Activated CD4-positive, alpha-beta T cell treated with anti-CD3 and anti-CD28 coated beads for 4 hours (primary cell): ENCODE measurements around the gene RNF44.

Source experiments
- DNase-seq, 2 donors: peaks; one replicate each; pipeline ENCODE4 v3.0.0-alpha.2; 2020

The RNF44 gene

DNA sequence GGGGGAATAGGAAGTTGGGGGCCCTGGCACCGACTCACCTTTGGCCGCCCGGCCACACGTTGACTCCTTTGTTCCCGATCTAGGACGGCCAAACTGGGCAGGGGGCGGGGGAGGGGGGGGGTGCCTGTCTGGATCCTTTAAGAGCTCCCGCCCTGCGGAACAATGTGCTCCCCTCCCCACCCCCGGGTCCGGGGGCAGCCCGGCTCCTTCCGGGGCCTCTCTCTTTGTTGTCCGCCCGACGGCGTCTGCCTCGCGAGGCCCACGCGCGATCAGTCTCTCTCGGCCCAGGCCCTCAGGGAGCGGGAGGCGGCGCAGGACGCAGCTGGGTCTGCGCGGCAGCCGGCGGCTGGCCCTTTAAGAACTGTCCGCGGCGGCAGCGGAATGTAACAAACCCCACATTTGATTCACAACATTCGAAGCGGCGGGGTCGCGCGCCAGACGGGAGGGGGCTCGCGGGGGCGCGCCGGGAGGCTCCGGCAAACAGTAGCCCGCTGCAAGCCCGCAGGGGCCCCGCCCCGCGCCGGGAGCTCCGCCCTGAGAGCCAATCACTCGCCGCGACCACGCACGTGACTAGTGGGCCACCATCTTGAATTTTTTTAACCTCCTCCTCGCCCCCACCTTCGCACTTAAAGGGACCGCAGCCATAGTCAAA is at the start of gene RNF44:
TSS of gene RNF44 (minus strand) at position 501 of the 652 bp plus-strand sequence. CDS start 4,930 bp downstream, outside the sequence.
- DNase-seq: peak; percentile 97 to 98

GRCh38 chr5:176583076-176583475 is 45.9 kb upstream of the RNF44 start:
- DNase-seq: no peak

DNA sequence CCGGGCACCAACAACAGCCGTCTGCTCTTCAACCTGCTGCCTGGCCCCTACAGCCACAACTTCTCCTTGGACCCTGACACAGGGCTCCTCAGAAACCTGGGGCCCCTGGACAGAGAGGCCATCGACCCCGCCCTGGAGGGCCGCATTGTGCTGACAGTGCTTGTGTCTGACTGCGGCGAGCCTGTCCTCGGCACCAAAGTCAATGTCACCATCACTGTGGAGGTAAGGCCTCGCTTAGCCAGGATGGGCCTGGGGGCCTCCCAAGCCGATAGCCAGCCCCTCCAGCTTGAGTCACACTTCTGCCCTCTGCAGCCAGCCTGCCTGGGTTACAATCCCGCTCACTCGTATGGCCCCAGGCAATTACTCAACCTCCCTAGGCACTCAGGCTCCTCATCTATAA is 44.2 kb upstream of the RNF44 start:
- DNase-seq: no peak

DNA sequence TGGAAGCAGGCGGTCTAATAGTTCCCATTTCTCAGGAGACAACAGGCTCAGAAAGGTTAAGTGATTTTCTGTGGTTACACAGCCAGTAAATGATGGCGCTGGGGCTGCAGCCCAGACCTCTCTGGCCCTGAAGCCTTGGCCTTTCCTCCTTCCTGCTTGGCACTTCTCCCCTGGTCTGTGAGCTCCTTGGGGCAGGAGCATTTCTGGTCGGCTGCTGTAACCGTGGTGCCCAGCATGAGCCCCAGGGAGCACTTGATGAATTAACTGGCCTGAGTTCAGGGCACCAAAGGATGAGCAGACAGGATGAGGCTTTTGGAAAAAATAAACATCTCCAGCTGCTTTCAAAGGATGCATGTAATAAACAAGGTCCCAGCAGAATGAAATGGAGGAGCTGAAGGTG is 42.1 kb upstream of the RNF44 start:
- no peak for DNase-seq

DNA sequence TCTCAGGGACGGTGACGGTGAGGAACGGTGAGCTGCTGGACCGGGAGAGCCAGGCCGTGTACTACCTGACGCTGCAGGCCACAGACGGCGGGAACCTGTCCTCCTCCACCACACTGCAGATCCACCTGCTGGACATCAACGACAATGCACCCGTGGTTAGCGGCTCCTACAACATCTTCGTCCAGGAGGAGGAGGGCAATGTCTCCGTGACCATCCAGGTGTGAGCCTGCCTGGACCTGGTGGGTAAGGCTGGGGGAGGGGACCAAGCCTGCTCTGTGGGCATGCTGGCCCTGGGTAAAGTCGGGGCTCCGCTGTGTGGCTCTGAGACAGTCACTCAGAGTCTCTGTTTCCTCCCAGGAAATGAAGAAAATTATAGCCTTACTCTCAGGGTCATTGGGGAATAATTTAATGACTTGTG is 41.2 kb upstream of the RNF44 start:
- peak; percentile 23 to 33 for DNase-seq

DNA sequence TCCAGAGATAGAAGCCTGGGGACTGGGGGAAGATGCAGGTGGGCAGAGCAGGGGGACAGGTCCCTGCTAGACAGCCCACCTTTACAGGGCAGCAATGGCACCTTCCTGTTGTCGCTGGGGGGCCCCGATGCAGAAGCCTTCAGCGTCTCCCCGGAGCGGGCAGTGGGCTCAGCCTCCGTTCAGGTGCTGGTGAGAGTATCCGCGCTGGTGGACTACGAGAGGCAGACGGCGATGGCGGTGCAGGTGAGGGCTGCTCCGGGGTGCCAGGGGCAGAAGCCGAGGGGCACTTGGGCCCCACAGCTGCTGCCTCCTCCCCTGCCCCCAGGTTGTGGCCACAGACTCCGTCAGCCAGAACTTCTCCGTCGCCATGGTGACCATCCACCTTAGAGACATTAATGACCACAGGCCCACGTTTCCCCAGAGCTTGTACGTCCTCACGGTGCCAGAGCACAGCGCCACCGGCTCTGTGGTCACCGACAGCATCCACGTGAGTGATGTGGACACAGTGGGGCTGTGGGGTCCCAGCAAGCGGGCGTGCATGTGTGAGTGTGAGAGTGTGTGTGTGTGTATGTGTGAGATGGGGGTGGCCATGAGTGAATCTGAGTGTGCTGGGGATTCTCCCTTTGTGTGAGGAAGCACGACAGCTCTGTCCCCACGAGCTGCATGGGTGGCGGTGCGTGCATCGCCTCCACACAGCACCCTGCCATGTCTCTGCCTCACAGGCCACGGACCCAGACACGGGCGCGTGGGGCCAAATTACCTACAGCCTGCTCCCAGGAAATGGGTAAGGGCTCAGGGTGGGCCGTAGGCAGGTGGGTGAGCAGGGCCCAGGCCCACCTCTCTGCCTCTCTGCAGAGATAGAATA is 40.3 kb upstream of the RNF44 start:
- DNase-seq: no peak

DNA sequence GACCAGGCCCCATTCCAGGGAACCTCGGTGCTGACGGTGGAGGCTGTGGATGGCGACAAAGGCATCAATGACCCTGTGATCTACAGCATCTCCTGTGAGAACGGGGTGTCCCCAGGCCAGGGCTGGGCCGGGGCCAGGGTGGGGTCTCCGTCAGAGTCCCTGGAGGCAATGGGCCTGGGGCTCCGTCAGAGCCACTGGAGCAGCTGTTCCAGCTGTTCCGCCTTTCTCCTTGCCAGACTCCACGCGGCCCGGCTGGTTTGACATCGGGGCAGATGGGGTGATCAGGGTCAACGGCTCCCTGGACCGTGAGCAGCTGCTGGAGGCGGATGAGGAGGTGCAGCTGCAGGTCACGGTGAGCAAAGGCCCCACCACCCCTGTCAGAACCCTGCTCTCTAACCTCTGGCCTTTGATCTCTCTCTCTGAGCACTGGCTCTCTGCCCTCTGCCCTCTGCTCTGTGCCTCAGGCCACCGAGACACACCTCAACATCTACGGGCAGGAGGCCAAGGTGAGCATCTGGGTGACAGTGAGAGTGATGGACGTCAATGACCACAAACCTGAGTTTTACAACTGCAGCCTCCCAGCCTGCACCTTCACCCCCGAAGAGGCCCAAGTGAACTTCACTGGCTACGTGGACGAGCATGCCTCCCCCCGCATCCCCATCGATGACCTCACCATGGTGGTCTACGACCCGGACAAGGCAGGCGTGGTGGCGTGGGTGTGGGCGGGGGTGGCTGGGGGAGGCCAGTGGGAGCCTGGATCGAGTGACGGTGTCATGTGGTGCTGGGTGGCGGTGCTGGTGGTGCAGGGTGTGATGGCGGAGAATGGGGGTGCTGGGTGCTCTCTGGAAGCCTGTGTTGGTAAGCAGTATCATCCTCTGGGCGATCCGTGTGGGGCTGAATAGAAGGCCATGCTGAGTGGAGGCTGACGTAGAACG is 38.6 kb upstream of the RNF44 start:
- DNase-seq: no peak

GRCh38 chr5:176575066-176575465 is 37.9 kb upstream of the RNF44 start:
- DNase-seq: no peak

- no peak for DNase-seq
Measured at GRCh38 chr5:176574297-176574591, 37.0 kb upstream of the RNF44 start.

GRCh38 chr5:176573564-176574296 is 36.5 kb upstream of the RNF44 start:
- peak; percentile 73 to 81 for DNase-seq

DNA sequence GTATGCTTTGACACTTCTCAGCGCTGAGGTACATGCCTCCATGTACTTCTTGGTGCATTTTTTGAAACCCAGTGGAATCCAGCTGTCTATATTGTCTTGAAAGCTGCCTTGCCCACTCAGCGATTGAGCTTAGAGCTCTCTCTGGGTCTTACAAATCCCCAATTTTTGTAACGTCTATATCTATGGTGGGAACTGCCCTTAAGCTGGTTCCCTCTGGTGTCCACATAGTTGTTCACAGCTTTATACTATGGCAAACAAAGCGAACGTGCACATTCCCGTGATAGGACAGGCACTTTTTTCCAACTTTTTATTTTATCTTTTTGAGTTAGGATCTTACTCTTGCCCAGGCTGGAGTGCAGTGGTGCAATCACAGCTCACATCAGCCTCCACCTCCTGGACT is 32.8 kb upstream of the RNF44 start:
- DNase-seq: no peak

GRCh38 chr5:176568657-176569056 is 31.5 kb upstream of the RNF44 start:
- no peak for DNase-seq

DNA sequence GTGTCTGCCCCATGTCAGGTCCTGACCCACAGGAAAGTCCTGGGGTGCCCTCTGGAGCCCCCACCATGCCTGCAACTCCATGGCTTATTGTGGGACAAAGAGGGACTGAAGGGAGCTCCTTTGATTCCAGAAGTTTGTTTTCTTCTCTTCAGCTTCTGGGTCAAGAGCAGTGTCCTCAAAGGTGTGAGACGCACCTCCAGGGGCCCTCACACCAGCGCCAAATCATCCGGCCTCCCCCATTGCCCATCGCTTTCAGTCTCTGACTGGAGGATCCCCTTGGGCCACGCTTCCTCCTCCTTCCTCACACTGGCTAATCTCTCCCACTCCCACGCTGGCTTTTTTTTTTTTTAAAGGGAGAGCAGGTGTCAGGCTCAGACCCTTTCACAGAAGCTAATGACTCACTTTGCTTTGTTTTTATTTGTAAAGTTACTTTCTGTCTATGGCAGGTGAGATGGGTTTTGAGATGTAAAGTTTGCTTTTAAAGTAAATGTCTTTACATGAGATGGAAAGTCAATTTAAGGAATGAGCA is 28.6 kb upstream of the RNF44 start:
- DNase-seq: no peak

- no peak for DNase-seq
Measured at GRCh38 chr5:176564002-176564401, 26.8 kb upstream of the RNF44 start.

DNA sequence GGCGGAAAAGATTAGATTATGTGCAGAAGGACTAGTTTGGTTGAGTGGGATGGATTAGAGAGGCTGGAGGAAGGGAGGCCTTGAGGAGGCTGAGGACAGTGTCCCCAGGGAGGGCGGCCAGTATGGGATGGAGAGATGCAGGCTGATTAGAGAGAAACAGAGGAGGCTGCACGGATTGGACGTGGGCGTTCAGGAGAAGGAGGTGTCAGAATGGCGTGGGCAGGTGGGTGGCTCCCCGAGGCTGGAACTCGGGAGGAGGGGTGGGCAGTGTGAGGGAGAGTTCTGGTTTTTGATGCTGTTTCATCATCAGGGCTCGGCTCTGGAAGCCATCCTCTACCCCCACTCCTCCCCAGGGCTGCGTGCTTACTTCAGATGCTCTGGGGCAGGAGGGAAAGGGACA is 25.0 kb upstream of the RNF44 start:
- peak in 1 of 2 donors; percentile 55 for DNase-seq

DNA sequence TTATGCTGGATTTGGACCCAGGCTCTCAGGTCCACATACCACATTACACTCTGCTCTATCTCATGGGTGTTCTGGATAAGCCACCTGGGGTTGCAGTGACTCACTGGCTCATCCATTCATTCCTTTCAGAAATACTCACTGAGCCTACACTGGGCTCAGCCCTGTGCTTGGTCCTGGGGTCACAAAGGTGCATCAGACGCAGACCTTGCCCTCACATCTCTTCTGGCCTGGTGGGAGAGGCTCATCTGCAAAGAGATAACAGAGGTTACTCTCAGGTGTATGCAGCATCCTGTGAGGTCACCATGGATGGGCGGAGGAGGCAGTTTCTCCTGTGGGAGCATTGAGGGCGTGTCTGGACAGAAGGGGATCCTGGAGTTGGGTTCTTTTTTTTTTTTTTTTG is 24.1 kb upstream of the RNF44 start:
- no peak for DNase-seq

- DNase-seq: peak in 1 of 2 donors; percentile 20
Measured at GRCh38 chr5:176560364-176560763, 23.2 kb upstream of the RNF44 start.

DNA sequence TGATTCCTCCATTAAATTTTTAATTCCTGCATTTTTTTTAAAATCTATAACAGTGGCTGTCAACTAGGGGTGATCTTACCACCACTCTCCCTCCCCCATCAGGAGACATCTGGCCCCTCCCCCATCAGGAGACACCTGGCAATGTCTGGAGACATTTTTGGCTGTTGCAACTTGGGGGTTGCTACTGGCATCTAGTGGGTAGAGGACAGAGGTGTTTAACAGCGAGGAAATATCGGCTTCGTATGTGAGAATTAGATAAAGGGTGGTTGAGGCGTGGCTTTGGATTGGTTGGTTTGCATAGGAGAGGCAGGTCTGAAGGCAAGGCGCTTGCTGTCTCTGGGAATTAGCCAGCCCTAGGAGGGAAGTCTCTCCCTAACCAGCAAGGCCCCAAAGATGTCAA is 22.5 kb upstream of the RNF44 start:
- DNase-seq: no peak

DNA sequence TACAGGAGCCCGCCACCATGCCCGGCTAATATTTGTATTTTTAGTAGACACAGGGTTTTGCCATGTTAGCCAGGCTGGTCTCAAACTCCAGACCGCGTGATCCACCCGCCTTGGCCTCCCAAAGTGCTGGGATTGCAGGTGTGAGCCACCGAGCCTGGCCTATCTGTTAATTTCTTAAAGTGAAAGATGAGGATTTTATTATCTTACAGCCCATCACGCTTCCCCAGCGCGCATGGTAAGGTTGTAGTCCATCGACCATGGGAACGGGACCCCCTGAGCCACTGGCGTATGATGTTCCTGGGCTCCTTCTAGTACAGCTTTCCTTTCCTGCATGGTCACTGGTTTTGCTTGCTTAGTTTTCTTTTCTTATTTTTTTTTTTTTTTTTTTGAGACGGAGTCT is 20.6 kb upstream of the RNF44 start:
- no peak for DNase-seq

DNA sequence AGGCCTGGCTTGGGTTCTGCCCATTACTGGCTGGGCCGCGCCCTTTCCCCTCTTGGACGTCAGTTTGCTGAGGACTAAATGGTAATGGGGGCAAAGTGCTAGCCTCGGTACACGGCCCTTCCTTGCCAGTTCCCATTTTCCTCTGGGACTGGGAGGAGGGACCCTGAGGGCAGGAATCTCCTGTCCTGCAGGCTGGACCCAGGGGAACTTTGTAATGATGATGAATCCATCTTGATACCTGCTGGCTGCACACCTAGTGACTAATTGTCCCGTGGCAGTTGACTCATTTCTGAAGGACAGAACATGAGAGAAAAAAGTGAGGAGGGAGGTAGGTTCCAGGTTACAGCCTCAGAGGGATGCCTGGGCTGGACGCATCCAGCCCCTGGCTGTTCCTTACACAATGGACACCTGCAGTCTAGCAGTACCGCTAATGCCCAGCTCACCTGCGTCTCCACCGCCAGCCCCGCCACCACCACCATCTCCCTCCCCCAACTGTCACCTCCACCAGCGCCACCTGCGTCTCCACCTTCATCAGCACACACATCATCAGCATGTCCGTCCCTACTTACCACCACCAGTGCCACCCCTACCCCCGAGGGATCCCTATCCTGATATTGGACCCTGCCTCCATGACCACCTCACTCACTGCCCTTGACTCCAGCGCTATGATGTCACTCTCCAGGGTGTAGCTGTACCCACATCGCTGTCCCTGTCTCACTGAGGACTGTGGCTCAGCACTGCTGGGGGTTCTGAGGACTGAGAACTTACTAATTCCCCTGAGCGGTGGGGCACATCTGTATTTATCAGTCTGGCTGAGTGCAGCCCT is 16.3 kb upstream of the RNF44 start:
- DNase-seq: no peak

GRCh38 chr5:176552332-176552869 is 15.2 kb upstream of the RNF44 start:
- DNase-seq: no peak
